Keratinocyte (primary cell): ENCODE results near the gene TOMM20L. TPM values are rescaled to one million over a fixed set of nuclear protein-coding genes. Genes with fewer than 3 reads are reported as not detected.

ENCODE experiments used
- DNase-seq: peaks from one replicate; pipeline ENCODE4 v3.0.0-alpha.2; 2011; ENCODE audit warnings: low read depth, missing footprints, low spot score
- FAIRE-seq: peaks from 2 replicates; lab custom pipeline; 2011; peaks lifted over from hg19 to GRCh38; lab: Jason Lieb, UNC
- H2AFZ ChIP-seq: 2 replicates; pipeline ENCODE4 v1.6.0; 2012; ENCODE audit warnings: low read length, control low read depth, inconsistent platforms; ENCODE audit not compliant: control insufficient read depth
- H3K27ac ChIP-seq: 2 replicates; pipeline ENCODE4 v1.5.1; 2011; ENCODE audit warnings: low read length; ENCODE audit not compliant: control insufficient read depth, insufficient read depth
- H3K27me3 ChIP-seq: 3 replicates; pipeline ENCODE4 v1.6.0; 2011; ENCODE audit warnings: low read length; ENCODE audit not compliant: control insufficient read depth, insufficient read depth; ENCODE audit errors: extremely low read depth
- H3K36me3 ChIP-seq, 2 experiments: 2 replicates in 1 of 2; 3 replicates in 1 of 2; pipeline ENCODE4 v1.5.1; 2011; ENCODE audit warnings: low read length in 2 of 2, mild to moderate bottlenecking in 1 of 2; ENCODE audit not compliant: control insufficient read depth in 2 of 2, insufficient read depth in 2 of 2; ENCODE audit errors: extremely low read depth in 1 of 2
- H3K4me1 ChIP-seq: 3 replicates; pipeline ENCODE4 v1.5.1; 2011; ENCODE audit warnings: low read length; ENCODE audit not compliant: control insufficient read depth, insufficient read depth; ENCODE audit errors: extremely low read depth
- H3K4me2 ChIP-seq: 3 replicates; pipeline ENCODE4 v1.6.0; 2011; ENCODE audit warnings: low read depth, low read length; ENCODE audit not compliant: control insufficient read depth, insufficient read depth; ENCODE audit errors: extremely low read depth
- H3K4me3 ChIP-seq, 3 experiments: fragments of 200-600 bp in 1 of 3; sonication (generic) in 1 of 3; 2 replicates in 2 of 3; 3 replicates in 1 of 3; pipeline ENCODE4 v1.5.1; 2011 to 2016; ENCODE audit warnings: low read length in 3 of 3, mild to moderate bottlenecking in 3 of 3, control low read depth in 2 of 3, inconsistent platforms in 1 of 3, low read depth in 1 of 3, mixed read lengths in 1 of 3, mixed run types in 1 of 3, moderate library complexity in 1 of 3; ENCODE audit not compliant: control insufficient read depth in 2 of 3, insufficient read depth in 2 of 3; ENCODE audit errors: extremely low read depth in 1 of 3
- H3K79me2 ChIP-seq: 2 replicates; pipeline ENCODE4 v1.6.0; 2012; ENCODE audit warnings: low read length; ENCODE audit not compliant: control insufficient read depth, insufficient read depth
- H3K9ac ChIP-seq: 3 replicates; pipeline ENCODE4 v1.6.0; 2011; ENCODE audit warnings: low read length; ENCODE audit not compliant: control insufficient read depth, insufficient read depth; ENCODE audit errors: extremely low read depth
- H3K9me1 ChIP-seq: 3 replicates; pipeline ENCODE4 v1.6.0; 2011; ENCODE audit warnings: low read length; ENCODE audit not compliant: control insufficient read depth, insufficient read depth; ENCODE audit errors: extremely low read depth
- H3K9me3 ChIP-seq: 2 replicates; pipeline ENCODE4 v1.5.1; 2012; ENCODE audit warnings: low read depth, low read length; ENCODE audit not compliant: control insufficient read depth
- H4K20me1 ChIP-seq: 3 replicates; pipeline ENCODE4 v1.6.0; 2011; ENCODE audit warnings: low read length; ENCODE audit not compliant: control insufficient read depth, insufficient read depth; ENCODE audit errors: extremely low read depth
- CTCF ChIP-seq, 3 experiments: IDR thresholded peaks in 1 of 3; conservative IDR thresholded peaks in 1 of 3; optimal IDR thresholded peaks in 1 of 3; 2 replicates in 2 of 3; 3 replicates in 1 of 3; pipeline versions ENCODE3 to v1.5.1; 2011; ENCODE audit warnings: low read length in 3 of 3, mild to moderate bottlenecking in 3 of 3, moderate library complexity in 2 of 3, control low read depth in 1 of 3, inconsistent platforms in 1 of 3; ENCODE audit not compliant: insufficient read depth in 2 of 3; ENCODE audit errors: extremely low read depth in 1 of 3
- EZH2 ChIP-seq: IDR thresholded peaks from one replicate; pipeline ENCODE4 v1.6.1; 2012; ENCODE audit warnings: inconsistent platforms, mild to moderate bottlenecking, low read length, moderate library complexity
- dilution Hi-C: fragments of 300-500 bp; cut with MboI; formaldehyde crosslinking; loops from one replicate; pipeline ENCODE4 v1.7.0; 2020; ENCODE audit warnings: low sequenced_read_pairs; ENCODE audit not compliant: extremely low pct_ligation_motif_present
- polyA plus RNA-seq, 5 experiments: library from polyadenylated mRNA; depleted of rRNA in 3 of 5; stranded (reverse) in 3 of 5; stranded (forward) in 1 of 5; unstranded in 1 of 5; fragments of >200 nt; gene quantifications; 1 replicate in 1 of 5; 2 replicates in 3 of 5; 3 replicates in 1 of 5; pipeline versions ENCODE4 v1.2.1 to v1.2.3, GENCODE V29; 2011 to 2012; ENCODE audit warnings: missing spikeins in 2 of 5, low read depth in 1 of 5, low replicate concordance in 1 of 5

TOMM20L gene
- polyA plus RNA-seq, 1 donor (not counting 4 experiments of a cell fraction or from before 2014, with no cell fraction given), result not detected

GRCh38 chr14:58368956-58369355, 26.8 kb upstream of the TOMM20L start:
- H3K9me1 ChIP-seq, result no peaks in the 10 kb centered on the region
- no peak overlapping the region for H3K27ac ChIP-seq
- dilution Hi-C loops, result no loop called here
- no peak for TF ChIP-seq CTCF (optimal IDR thresholded peaks at IDR 0.05 in 1 of 3, IDR thresholded peaks at IDR 0.05 in 1 of 3, conservative IDR thresholded peaks at IDR 0.05 in 1 of 3; ENCODE audit: extremely low read depth in 1 of 3, insufficient read depth in 2 of 3, low read length in 3 of 3)
- TF ChIP-seq EZH2, result no peak
- H2AFZ ChIP-seq, result no peak overlapping the region
- H3K27me3 ChIP-seq, result no peaks in the 10 kb centered on the region
- H3K9me3 ChIP-seq, result no peaks in the 10 kb centered on the region
- peaks cover 8 to 13% of the 10 kb centered on the region in 2 experiments for H3K36me3 ChIP-seq
- no peak overlapping the region for H3K9ac ChIP-seq
- DNase-seq (no peak), FAIRE-seq (no peak)
- no peak overlapping the region for H3K4me2 ChIP-seq
- no peaks in the 10 kb centered on the region for H4K20me1 ChIP-seq
- H3K4me1 ChIP-seq, result no peaks in the 10 kb centered on the region
- H3K4me3 ChIP-seq, result no peak overlapping the region
- H3K79me2 ChIP-seq, result no peaks in the 10 kb centered on the region

- Histone ChIP-seq H3K4me1 (no peaks in the 10 kb centered on the region), H3K79me2 (no peaks in the 10 kb centered on the region), H3K4me3 (no peak overlapping the region), H2AFZ (no peak overlapping the region), H3K9me1 (no peaks in the 10 kb centered on the region), H3K9ac (no peak overlapping the region), H3K4me2 (no peak overlapping the region), H3K9me3 (no peaks in the 10 kb centered on the region), H4K20me1 (no peaks in the 10 kb centered on the region), H3K36me3 (peaks cover 0 to 2% of the 10 kb centered on the region in 2 experiments), H3K27me3 (no peaks in the 10 kb centered on the region), H3K27ac (no peak overlapping the region)
- TF ChIP-seq CTCF (optimal IDR thresholded peaks at IDR 0.05 in 1 of 3, IDR thresholded peaks at IDR 0.05 in 1 of 3, conservative IDR thresholded peaks at IDR 0.05 in 1 of 3; ENCODE audit: extremely low read depth in 1 of 3, insufficient read depth in 2 of 3, low read length in 3 of 3) (no peak), EZH2 (no peak)
- DNase-seq (no peak), FAIRE-seq (no peak)
- dilution Hi-C loops, result no loop called here
These were observed 18.9 kb upstream of the TOMM20L start for GRCh38 chr14:58376791-58377190.
